ENCODE results near the gene CFAP57. TPM values are rescaled to one million over a fixed set of nuclear protein-coding genes. Genes with fewer than 3 reads are reported as not detected.
A peak's percentile ranks its signal among the peaks of the same experiment; 100 is the strongest.

Gene CFAP57
- total and polyA plus RNA-seq, 9 of the 15 experiments (the other 6 are each of a cell fraction or from before 2014, with no cell fraction given): 0.04 to 0.22 (median 0.07) TPM; not detected in 3

DNA sequence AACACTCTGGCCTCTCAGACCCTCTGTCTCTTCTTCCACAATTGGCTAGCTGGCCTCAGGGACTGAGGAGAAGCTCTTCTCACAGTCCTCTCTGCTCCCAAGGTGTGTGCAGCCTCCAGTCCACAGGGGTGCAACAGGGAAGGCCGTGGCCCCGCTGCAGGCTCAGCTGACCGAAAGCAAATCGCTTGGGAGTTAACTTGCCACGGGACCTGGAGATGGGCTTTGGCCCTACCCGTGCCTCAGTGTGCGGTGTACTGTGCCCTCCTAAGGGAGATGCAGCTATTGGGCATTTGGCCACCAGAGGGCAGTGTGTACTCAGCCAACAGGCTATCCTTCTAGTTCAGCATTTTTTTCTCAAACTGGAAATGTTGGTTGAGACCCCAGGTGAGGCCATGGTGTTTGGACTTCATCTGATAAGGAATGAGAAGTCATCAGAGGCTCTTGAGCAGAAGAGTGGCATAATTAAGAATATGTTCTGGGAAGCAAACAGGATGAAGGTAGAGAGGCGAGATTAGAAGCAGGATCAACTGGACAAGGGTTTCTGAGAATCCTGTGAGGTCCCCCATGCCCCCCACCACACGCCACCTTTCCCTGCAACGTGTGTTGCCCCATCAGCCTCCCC is 55.1 kb downstream of the CFAP57 start (continued):
- TF ChIP-seq, protein P1, sequence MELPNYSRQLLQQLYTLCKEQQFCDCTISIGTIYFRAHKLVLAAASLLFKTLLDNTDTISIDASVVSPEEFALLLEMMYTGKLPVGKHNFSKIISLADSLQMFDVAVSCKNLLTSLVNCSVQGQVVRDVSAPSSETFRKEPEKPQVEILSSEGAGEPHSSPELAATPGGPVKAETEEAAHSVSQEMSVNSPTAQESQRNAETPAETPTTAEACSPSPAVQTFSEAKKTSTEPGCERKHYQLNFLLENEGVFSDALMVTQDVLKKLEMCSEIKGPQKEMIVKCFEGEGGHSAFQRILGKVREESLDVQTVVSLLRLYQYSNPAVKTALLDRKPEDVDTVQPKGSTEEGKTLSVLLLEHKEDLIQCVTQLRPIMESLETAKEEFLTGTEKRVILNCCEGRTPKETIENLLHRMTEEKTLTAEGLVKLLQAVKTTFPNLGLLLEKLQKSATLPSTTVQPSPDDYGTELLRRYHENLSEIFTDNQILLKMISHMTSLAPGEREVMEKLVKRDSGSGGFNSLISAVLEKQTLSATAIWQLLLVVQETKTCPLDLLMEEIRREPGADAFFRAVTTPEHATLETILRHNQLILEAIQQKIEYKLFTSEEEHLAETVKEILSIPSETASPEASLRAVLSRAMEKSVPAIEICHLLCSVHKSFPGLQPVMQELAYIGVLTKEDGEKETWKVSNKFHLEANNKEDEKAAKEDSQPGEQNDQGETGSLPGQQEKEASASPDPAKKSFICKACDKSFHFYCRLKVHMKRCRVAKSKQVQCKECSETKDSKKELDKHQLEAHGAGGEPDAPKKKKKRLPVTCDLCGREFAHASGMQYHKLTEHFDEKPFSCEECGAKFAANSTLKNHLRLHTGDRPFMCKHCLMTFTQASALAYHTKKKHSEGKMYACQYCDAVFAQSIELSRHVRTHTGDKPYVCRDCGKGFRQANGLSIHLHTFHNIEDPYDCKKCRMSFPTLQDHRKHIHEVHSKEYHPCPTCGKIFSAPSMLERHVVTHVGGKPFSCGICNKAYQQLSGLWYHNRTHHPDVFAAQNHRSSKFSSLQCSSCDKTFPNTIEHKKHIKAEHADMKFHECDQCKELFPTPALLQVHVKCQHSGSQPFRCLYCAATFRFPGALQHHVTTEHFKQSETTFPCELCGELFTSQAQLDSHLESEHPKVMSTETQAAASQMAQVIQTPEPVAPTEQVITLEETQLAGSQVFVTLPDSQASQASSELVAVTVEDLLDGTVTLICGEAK (IDR thresholded peaks at IDR 0.05): no peak
- TF ChIP-seq, protein P1 (CRISPR knock-in tag; IDR thresholded peaks at IDR 0.05): no peak
- no peak for TF ChIP-seq ZNF717 (CRISPR knock-in tag; IDR thresholded peaks at IDR 0.05)
- TF ChIP-seq SRSF1 (IDR thresholded peaks at IDR 0.05; ENCODE audit: low read depth, low read length): no peak
- TF ChIP-seq CC2D1A (IDR thresholded peaks at IDR 0.05): peak; percentile 79
- TF ChIP-seq, protein P2, sequence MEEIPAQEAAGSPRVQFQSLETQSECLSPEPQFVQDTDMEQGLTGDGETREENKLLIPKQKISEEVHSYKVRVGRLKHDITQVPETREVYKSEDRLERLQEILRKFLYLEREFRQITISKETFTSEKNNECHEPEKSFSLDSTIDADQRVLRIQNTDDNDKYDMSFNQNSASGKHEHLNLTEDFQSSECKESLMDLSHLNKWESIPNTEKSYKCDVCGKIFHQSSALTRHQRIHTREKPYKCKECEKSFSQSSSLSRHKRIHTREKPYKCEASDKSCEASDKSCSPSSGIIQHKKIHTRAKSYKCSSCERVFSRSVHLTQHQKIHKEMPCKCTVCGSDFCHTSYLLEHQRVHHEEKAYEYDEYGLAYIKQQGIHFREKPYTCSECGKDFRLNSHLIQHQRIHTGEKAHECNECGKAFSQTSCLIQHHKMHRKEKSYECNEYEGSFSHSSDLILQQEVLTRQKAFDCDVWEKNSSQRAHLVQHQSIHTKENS (CRISPR knock-in tag; IDR thresholded peaks at IDR 0.05): no peak
- TF ChIP-seq NFE2L1 (tag; IDR thresholded peaks at IDR 0.05; ENCODE audit: borderline replicate concordance, low read depth): no peak
- no peak for TF ChIP-seq CSDE1 (IDR thresholded peaks at IDR 0.05)
- TF ChIP-seq ZC3H8 (IDR thresholded peaks at IDR 0.05): no peak
- no peak for TF ChIP-seq FOXJ3 (CRISPR knock-in tag; IDR thresholded peaks at IDR 0.05)
- no peak for TF ChIP-seq SAFB (IDR thresholded peaks at IDR 0.05; ENCODE audit: borderline replicate concordance, low read depth, low read length)
- TF ChIP-seq L3MBTL2 (IDR thresholded peaks at IDR 0.05): no peak
- TF ChIP-seq CREM (IDR thresholded peaks at IDR 0.05; ENCODE audit: low read depth): no peak
- no peak for TF ChIP-seq BRCA1 (IDR thresholded peaks at IDR 0.05)
- TF ChIP-seq BRCA1 (CRISPR knock-in tag; IDR thresholded peaks at IDR 0.05): no peak
- TF ChIP-seq, protein P3, sequence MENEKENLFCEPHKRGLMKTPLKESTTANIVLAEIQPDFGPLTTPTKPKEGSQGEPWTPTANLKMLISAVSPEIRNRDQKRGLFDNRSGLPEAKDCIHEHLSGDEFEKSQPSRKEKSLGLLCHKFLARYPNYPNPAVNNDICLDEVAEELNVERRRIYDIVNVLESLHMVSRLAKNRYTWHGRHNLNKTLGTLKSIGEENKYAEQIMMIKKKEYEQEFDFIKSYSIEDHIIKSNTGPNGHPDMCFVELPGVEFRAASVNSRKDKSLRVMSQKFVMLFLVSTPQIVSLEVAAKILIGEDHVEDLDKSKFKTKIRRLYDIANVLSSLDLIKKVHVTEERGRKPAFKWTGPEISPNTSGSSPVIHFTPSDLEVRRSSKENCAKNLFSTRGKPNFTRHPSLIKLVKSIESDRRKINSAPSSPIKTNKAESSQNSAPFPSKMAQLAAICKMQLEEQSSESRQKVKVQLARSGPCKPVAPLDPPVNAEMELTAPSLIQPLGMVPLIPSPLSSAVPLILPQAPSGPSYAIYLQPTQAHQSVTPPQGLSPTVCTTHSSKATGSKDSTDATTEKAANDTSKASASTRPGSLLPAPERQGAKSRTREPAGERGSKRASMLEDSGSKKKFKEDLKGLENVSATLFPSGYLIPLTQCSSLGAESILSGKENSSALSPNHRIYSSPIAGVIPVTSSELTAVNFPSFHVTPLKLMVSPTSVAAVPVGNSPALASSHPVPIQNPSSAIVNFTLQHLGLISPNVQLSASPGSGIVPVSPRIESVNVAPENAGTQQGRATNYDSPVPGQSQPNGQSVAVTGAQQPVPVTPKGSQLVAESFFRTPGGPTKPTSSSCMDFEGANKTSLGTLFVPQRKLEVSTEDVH (IDR thresholded peaks at IDR 0.05; ENCODE audit: low read depth, partially characterized antibody): peak; percentile 43
- no peak for TF ChIP-seq CREBBP (IDR thresholded peaks at IDR 0.05; ENCODE audit: low read depth, low read length)
- peak; percentile 92; the same call in 1 of the 2 replicates for TF ChIP-seq STAG1 (CRISPR knock-in tag; IDR thresholded peaks at IDR 0.05; ENCODE audit: borderline replicate concordance)

Data from K562 (cell line).